HG02970 (cell line): ENCODE measurements around the gene IMP4.

Experiments
- ATAC-seq: cut with Tn5 transposase; IDR thresholded peaks from one replicate; pipeline ENCODE4 v1.9.1; 2021; ENCODE audit warnings: mild to moderate bottlenecking, moderate library complexity, moderate number of reproducible peaks; ENCODE audit not compliant: unreplicated experiment, low FRiP score

Gene IMP4

GRCh38 chr2:130355172-130355577 is 12.5 kb downstream of the IMP4 start:
- ATAC-seq = no peak

GRCh38 chr2:130355578-130356431 is 13.1 kb downstream of the IMP4 start, which contains the start of gene PTPN18:
Gene PTPN18 (plus strand): TSS chr2:130356056. CDS start chr2:130356108, 52 bp downstream.
- peak; percentile 78 for ATAC-seq

DNA sequence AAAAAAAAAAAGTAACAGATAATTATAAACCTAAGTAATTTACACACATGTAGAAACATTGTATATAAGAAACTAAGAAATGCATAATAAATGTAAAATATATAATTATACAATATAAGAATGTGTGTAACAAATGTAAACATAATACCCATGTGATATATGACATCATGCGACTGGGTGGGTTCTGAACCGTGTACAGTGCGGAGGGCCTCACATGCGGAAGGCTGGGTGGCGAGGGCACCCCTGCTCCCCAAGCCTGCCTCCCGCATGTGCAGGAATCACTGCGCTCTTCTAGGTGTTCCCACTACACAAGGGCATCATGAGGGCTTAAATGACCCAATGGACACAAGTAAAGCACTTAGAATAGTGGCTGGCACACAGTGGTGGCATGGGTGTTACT is 15.2 kb downstream of the IMP4 start:
- ATAC-seq = no peak

GRCh38 chr2:130358420-130359350 is 16.0 kb downstream of the IMP4 start:
- no peak for ATAC-seq

- ATAC-seq = no peak
These were observed 16.8 kb downstream of the IMP4 start for GRCh38 chr2:130359466-130359865.

DNA sequence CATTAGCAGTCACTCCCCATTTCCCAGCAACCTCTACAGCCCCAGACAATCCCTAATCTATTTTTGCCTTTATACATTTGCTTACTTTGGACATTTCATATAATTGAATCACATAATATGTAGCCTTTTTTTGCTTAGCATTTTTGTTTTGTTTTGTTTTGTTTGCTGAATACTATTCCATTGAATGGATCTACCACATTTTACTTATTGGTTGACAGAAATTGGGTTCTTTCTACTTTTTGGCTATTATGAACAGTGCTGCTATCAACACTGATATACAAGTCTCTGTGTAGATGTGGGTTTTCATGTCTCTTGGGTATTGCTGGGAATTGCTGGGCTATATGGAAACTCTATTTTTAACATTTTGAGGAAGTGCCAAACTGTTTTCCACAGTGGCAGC is 20.8 kb downstream of the IMP4 start:
- ATAC-seq = no peak

DNA sequence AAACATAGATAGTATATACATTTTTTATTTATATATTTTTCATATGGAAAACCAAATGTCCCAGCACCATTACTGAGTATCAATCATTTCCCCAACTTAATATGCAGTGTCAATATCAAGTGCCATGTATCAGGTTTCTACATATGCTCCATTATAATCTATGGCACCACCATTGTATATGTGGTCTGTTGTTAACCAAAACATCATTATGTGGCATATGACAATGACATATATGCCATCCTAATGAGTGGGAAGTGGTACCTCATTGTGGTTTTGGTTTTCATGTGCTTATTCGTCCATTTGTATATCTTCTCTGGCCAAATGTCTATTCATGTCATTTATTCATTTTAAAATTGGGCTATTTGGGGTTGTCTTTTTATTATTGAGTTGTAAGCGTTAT is 22.4 kb downstream of the IMP4 start:
- ATAC-seq = no peak

GRCh38 chr2:130365963-130366362 is 23.3 kb downstream of the IMP4 start:
- no peak for ATAC-seq

GRCh38 chr2:130366720-130367119 is 24.0 kb downstream of the IMP4 start:
- ATAC-seq = no peak

DNA sequence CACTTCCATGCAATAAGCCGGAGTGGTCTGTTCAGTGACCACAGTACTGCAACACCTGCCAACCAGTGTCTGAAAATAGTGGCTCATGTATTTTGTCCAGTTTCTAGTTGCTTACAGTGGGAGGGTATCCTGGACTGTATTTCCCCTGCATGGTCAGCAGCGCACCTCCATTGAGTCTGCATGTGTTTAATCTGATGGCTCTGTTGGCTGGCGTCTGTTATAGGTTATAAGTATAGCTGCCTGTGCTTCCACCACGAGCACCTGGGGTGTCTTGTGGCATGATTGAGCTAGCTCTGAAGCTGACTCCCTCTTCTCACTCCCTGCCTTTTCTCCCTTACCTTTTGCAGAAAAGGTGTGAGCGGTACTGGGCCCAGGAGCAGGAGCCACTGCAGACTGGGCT is 26.1 kb downstream of the IMP4 start:
- no peak for ATAC-seq

DNA sequence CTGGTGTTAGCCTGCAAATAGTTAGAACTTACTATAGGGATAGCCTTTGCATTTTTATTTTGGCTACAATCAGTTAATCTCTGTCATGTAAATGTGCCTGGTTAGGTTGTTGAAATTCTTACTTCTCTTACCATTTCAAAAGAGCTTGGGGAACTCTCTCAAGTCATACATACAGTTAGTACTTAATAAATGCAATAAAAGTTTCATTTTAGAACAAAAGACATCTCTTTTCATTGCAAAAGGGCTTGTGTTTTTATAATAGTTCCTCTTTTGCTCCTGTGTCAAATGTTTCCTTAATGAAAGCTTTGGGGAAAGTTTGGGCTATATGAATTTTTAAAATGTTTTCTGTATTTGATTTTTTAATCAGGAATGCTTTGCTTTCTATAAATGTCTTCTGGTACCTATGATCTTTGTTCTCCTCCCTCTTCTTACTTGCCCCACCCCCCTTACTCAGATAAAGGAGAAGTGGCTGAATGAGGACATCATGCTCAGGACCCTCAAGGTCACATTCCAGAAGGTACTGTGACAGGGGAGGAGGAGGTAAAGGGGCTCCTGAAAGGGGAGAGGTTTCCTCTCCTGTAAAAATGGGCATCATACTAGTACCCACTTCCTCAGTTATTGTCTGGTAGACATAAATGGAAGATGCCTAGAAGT is 26.7 kb downstream of the IMP4 start:
- ATAC-seq = no peak

GRCh38 chr2:130369965-130370341 is 27.3 kb downstream of the IMP4 start:
- ATAC-seq = no peak

- no peak for ATAC-seq
These were observed 27.8 kb downstream of the IMP4 start for GRCh38 chr2:130370490-130370889.

DNA sequence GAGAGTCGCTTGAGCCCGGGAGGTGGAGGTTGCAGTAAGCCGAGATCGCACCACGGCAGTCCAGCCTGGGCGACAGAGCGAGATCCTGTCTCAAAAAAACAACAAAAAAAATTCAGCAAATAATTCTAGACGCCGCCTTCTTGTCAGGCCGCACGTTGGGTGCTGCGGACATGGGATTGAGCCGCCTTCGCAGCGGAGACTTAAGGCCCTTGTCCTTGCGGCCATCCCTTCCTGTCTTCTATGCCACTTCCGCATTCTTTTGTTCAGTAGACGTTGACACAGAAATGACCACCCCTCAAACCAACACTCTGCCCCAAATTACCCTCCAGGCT is 29.0 kb downstream of the IMP4 start:
- no peak for ATAC-seq

DNA sequence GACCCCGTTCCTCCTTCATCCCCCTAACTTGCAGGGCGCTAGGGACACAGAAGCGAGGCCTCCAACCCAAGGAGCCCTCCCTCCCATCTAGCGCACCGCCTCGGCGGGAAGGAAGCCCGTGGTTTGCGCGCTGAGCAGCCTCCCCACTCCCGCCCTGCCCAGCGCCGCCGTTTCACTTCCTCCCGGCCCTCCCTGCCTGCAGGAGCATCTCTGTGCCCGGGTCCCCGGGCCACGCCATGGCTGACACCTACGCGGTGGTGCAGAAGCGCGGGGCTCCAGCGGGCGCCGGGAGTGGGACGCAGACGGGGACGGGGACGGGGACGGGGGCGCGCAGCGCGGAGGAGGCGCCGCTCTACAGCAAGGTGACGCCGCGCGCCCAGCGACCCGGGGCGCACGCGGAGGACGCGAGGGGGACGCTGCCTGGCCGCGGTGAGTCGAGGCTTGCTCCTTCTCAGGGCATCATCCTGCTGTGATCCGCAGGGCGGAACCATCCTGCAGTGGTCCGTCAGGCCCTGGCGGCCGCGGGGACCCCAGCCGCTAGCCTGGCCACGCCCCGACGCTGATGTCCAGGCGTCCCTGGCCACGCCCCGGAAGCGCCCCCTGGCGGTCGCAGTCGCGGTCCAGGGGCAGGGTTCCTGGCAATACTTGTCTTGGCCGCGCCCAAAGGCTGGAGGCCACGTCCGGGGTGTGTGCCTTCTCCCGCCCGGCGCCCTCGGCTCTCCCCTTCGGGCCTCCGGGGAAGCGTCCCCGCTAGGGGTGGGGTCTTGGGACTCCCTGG is 29.5 kb downstream of the IMP4 start:
- ATAC-seq = peak; percentile 74

DNA sequence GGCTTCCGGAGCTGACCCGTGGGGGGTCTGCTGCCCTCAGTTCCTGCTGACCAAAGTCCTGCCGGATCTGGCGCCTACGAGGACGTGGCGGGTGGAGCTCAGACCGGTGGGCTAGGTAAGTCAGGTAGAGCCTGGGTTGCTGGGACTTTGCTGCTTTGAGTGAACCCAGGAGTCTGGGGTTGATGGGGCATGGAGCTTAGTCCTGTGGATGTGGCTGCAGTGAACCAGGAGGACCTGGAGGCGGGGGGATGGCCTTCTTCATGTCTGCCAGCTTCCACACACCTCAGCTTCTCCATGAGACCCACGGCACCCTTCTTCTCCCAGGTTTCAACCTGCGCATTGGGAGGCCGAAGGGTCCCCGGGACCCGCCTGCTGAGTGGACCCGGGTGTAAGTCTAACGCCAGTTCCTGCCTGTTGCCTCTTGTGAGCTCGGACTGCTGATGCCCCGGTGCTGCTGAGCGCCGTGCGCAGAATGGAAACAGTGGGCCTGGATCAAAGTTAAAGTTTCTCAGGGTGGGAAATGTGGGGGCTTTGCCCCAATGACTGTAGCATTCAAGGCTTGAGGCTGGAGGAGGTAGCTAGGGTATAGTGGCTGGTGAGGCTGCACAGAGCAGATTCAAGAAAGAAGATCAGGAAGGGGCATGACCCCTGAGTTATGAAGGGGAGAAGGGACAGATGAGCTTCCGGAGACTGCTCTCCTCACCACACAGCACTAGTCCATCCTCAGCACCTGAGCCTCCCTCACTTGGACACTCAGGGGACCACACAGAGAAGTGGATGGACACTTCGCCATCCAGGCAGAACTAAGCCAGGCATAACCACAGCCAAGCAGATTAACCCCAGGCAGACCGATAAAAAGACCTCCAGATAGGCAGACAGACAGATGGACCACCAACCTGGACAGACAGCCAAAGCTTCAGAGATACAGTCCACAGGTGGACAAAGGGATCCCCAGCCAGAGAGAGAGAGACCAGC is 30.4 kb downstream of the IMP4 start:
- no peak for ATAC-seq

- ATAC-seq = no peak
These were observed 31.2 kb downstream of the IMP4 start for GRCh38 chr2:130373808-130374365.

GRCh38 chr2:130374587-130375290 is 32.0 kb downstream of the IMP4 start:
- no peak for ATAC-seq
